ENCODE measurements around the gene BICD1.

GRCh38 chr12:32102234-32102633 is 4.4 kb upstream of the BICD1 start:
- TF ChIP-seq EP300 (IDR thresholded peaks at IDR 0.05; ENCODE audit: borderline replicate concordance) = no peak
- TF ChIP-seq ZBTB7A (IDR thresholded peaks at IDR 0.05; ENCODE audit: low read depth) = no peak
- TF ChIP-seq MAX (IDR thresholded peaks at IDR 0.05) = no peak
- no peak for TF ChIP-seq TAF1 (IDR thresholded peaks at IDR 0.05; ENCODE audit: low read depth)
- no peak for TF ChIP-seq FOXM1 (IDR thresholded peaks at IDR 0.05; ENCODE audit: borderline replicate concordance, low read depth)
